K562 (cell line): ENCODE measurements around the gene INPP5D. TPM values are rescaled to one million over a fixed set of nuclear protein-coding genes. Genes with fewer than 3 reads are reported as not detected.

Experiments
- ATAC-seq: fragments of 200-7000 bp; cut with Tn5 transposase; 3 replicates; pipeline ENCODE4 v1.9.1; 2020; ENCODE audit warnings: moderate library complexity
- BruUV-seq: library from RNA; stranded (reverse); fragments of 400-500 nt; replicated peaks from 2 replicates; lab custom pipeline; 2021; lab: Mats Ljungman, UMichigan
- CTCF ChIA-PET: fragments of 300-600 bp; formaldehyde crosslinking; extraction: SDS; loops from one replicate; lab custom pipeline; 2021; ENCODE audit warnings: low intra/inter-chr PET ratio; lab: Yijun Ruan, JAX
- POLR2A ChIA-PET: fragments of 300-600, 350-650 bp; sonication (Branson Sonifier 250); formaldehyde crosslinking; extraction: SDS; loops from one replicate; lab custom pipeline; 2021; ENCODE audit warnings: antibody characterized with exemption, inconsistent platforms; lab: Yijun Ruan, JAX
- DNase-seq, 4 experiments: peaks; one replicate each; pipeline versions ENCODE4 v3.0.0 to v3.0.0-alpha.2; 2011 to 2018; ENCODE audit warnings: low spot score in 3 of 4, mixed read lengths in 3 of 4; ENCODE audit errors: extremely low read depth in 1 of 4
- FAIRE-seq: peaks from 2 replicates; lab custom pipeline; 2011; peaks lifted over from hg19 to GRCh38; lab: Jason Lieb, UNC
- H2AFZ ChIP-seq: 2 replicates; pipeline ENCODE4 v1.6.0; 2011; ENCODE audit warnings: low read depth, low read length, control low read depth, inconsistent platforms
- H3K27ac ChIP-seq: fragments of 200-600 bp; 3 replicates; pipeline ENCODE4 v1.8.0; 2011; ENCODE audit warnings: low read depth, mild to moderate bottlenecking, control low read depth, inconsistent platforms, low read length, moderate library complexity, mixed read lengths; ENCODE audit errors: extremely low read depth
- H3K27me3 ChIP-seq, 2 experiments: fragments of 300-600 bp in 1 of 2; 2 replicates in 1 of 2; 3 replicates in 1 of 2; pipeline versions ENCODE4 v1.6.0 to v1.8.0; 2011; ENCODE audit warnings: inconsistent platforms in 2 of 2, low read length in 2 of 2, mild to moderate bottlenecking in 1 of 2, mixed read lengths in 1 of 2, moderate library complexity in 1 of 2; ENCODE audit not compliant: control insufficient read depth in 2 of 2, insufficient read depth in 2 of 2
- H3K36me3 ChIP-seq: fragments of 300-600 bp; 3 replicates; pipeline ENCODE4 v1.8.0; 2011; ENCODE audit warnings: mild to moderate bottlenecking, low read length, inconsistent platforms; ENCODE audit not compliant: control insufficient read depth, insufficient read depth
- H3K4me1 ChIP-seq, 2 experiments: fragments of 200-600 bp in 1 of 2; replicated peaks in 1 of 2; 2 replicates in 1 of 2; 3 replicates in 1 of 2; pipeline versions ENCODE4 v1.5.1 to v1.8.0; 2011; ENCODE audit warnings: inconsistent platforms in 2 of 2, low read length in 2 of 2, mild to moderate bottlenecking in 1 of 2, mixed read lengths in 1 of 2, moderate library complexity in 1 of 2; ENCODE audit not compliant: control insufficient read depth in 2 of 2, insufficient read depth in 2 of 2
- H3K4me2 ChIP-seq: 2 replicates; pipeline ENCODE4 v1.6.1; 2011; ENCODE audit warnings: low read length, control low read depth, inconsistent platforms, mixed read lengths; ENCODE audit not compliant: insufficient read depth
- H3K4me3 ChIP-seq: fragments of 200-600 bp; sonication (generic), shearing (Covaris generic); 2 replicates; pipeline ENCODE4 v1.5.1; 2016; ENCODE audit warnings: control low read depth, inconsistent platforms
- H3K79me2 ChIP-seq: fragments of 200-600 bp; 3 replicates; pipeline ENCODE4 v1.8.0; 2011; ENCODE audit warnings: low read length, inconsistent platforms; ENCODE audit not compliant: control insufficient read depth, insufficient read depth
- H3K9ac ChIP-seq, 2 experiments: 2 replicates each; pipeline versions ENCODE4 v1.6.0 to v1.6.1; 2011; ENCODE audit warnings: low read depth in 2 of 2, low read length in 2 of 2, control low read depth in 1 of 2, inconsistent platforms in 1 of 2, mild to moderate bottlenecking in 1 of 2, mixed read lengths in 1 of 2; ENCODE audit not compliant: insufficient read depth in 1 of 2
- H3K9me1 ChIP-seq: one replicate; pipeline ENCODE4 v1.6.0; 2011; ENCODE audit warnings: inconsistent platforms, mild to moderate bottlenecking, low read length, moderate library complexity; ENCODE audit not compliant: control insufficient read depth, insufficient read depth
- H3K9me3 ChIP-seq: replicated peaks from 2 replicates; pipeline ENCODE4 v1.5.1; 2011; ENCODE audit warnings: low read depth, low read length, inconsistent platforms; ENCODE audit not compliant: control insufficient read depth, insufficient read depth
- H4K20me1 ChIP-seq: replicated peaks from 2 replicates; pipeline ENCODE4 v1.6.1; 2011; ENCODE audit warnings: low read length, inconsistent platforms, mixed read lengths; ENCODE audit not compliant: control insufficient read depth, insufficient read depth
- ARNT ChIP-seq, 2 experiments: fragments of 450-650 bp; IDR thresholded peaks; 2 replicates each; pipeline ENCODE4 v1.6.1; 2016; ENCODE audit warnings: mild to moderate bottlenecking in 1 of 2
- ATF3 ChIP-seq, 2 experiments: fragments of 450-650 bp in 1 of 2; sonication (generic) in 1 of 2; formaldehyde crosslinking in 1 of 2; IDR thresholded peaks in 1 of 2; conservative IDR thresholded peaks in 1 of 2; 2 replicates each; pipeline versions ENCODE4 v1.6.1 to v1.8.1; 2016 to 2023; ENCODE audit warnings: mild to moderate bottlenecking in 2 of 2, moderate library complexity in 2 of 2, inconsistent platforms in 1 of 2, missing genetic modification reagents in 1 of 2
- BHLHE40 ChIP-seq: IDR thresholded peaks from 2 replicates; pipeline ENCODE4 v1.6.1; 2011; ENCODE audit warnings: low read length, improper control_type of control experiment
- BRD9 ChIP-seq: fragments of 450-650 bp; IDR thresholded peaks from 2 replicates; pipeline ENCODE4 v1.6.1; 2018; ENCODE audit warnings: low read depth; ENCODE audit not compliant: partially characterized antibody
- CBX1 ChIP-seq: sonication (generic); IDR thresholded peaks from 2 replicates; pipeline ENCODE4 v1.6.1; 2016; ENCODE audit warnings: antibody characterized with exemption, low read depth, mild to moderate bottlenecking
- EHMT2 ChIP-seq: fragments of 450-650 bp; IDR thresholded peaks from 2 replicates; pipeline ENCODE4 v1.6.1; 2018; ENCODE audit warnings: antibody characterized with exemption
- ELF2 ChIP-seq: fragments of 250-450 bp; sonication (Bioruptor Pico); IDR thresholded peaks from 2 replicates; pipeline ENCODE4 v1.5.0; 2021; ENCODE audit warnings: mild to moderate bottlenecking
- NFE2 ChIP-seq: IDR thresholded peaks from 2 replicates; pipeline ENCODE4 v1.6.1; 2014; ENCODE audit warnings: antibody characterized with exemption, low read depth
- PCBP2 ChIP-seq: fragments of 200-400 bp; formaldehyde crosslinking; IDR thresholded peaks from 2 replicates; pipeline ENCODE4 v1.6.1; 2018; ENCODE audit warnings: low read length, low read depth, mild to moderate bottlenecking, moderate library complexity; ENCODE audit not compliant: poor library complexity, severe bottlenecking
- TOE1 ChIP-seq, 2 experiments: fragments of 450-650 bp in 1 of 2; sonication (generic) in 1 of 2; formaldehyde crosslinking in 1 of 2; IDR thresholded peaks; 2 replicates each; pipeline versions ENCODE4 v1.7.1 to v1.8.0; 2016 to 2022; ENCODE audit warnings: borderline replicate concordance in 2 of 2, mild to moderate bottlenecking in 2 of 2, antibody characterized with exemption in 1 of 2, inconsistent platforms in 1 of 2, low read depth in 1 of 2, missing genetic modification reagents in 1 of 2, moderate library complexity in 1 of 2
- TRIM28 ChIP-seq: fragments of 450-650 bp; IDR thresholded peaks from 2 replicates; pipeline ENCODE4 v1.6.1; 2017
- ZNF511 ChIP-seq: sonication (generic); formaldehyde crosslinking; IDR thresholded peaks from 2 replicates; pipeline ENCODE4 v1.8.0; 2022; ENCODE audit warnings: mild to moderate bottlenecking, missing genetic modification reagents
- ZNF512 ChIP-seq: IDR thresholded peaks from 2 replicates; pipeline ENCODE4 v1.6.1; 2016; ENCODE audit warnings: missing genetic modification characterization, missing compliant biosample characterization
- WGBS: fragments of 100-300 bp; shearing (Covaris generic); methylation state at CpG from one replicate; pipeline ENCODE4 v1.1.6; 2016; ENCODE audit warnings: low coverage, mixed read lengths; ENCODE audit not compliant: insufficient coverage; ENCODE audit errors: missing lambda C conversion rate; 5-methylcytosine and 5-hydroxymethylcytosine counted together
- in situ Hi-C: fragments of 300-500 bp; cut with MboI; formaldehyde crosslinking; loops from 4 replicates; pipeline ENCODE4 v1.15.0; 2018; ENCODE audit warnings: inconsistent platforms, mixed read lengths
- intact Hi-C: fragments of 100-400 bp; cut with micrococcal nuclease; formaldehyde crosslinking; loops from 2 replicates; pipeline ENCODE4 v1.14.2; 2022
- polyA plus RNA-seq, 8 experiments: library from polyadenylated mRNA; depleted of rRNA in 4 of 8; stranded (reverse) in 5 of 8; unstranded in 3 of 8; fragments of >200 nt; fragmentation: Nextera tagmentation in 2 of 8; fragmentation: Illumina TruSeq in 1 of 8; extraction: Ambion mirVana in 2 of 8; extraction: Trizol in 1 of 8; gene quantifications; 2 replicates each; pipeline versions ENCODE4 v1.2.1 to v1.2.3, GENCODE V29; 2011 to 2014; ENCODE audit warnings: inconsistent platforms in 1 of 8, missing spikeins in 1 of 8
- total RNA-seq, 7 experiments: library from RNA; depleted of rRNA in 6 of 7; stranded (reverse); fragments of >200 nt in 6 of 7; fragmentation: Illumina TruSeq in 2 of 7; extraction: Trizol in 2 of 7; gene quantifications; 2 replicates each; pipeline versions ENCODE4 v1.2.1 to v1.2.3, GENCODE V29; 2011 to 2021; ENCODE audit warnings: low replicate concordance in 1 of 7

The INPP5D gene
- total and polyA plus RNA-seq, 9 of the 15 experiments (the other 6 are each of a cell fraction or from before 2014, with no cell fraction given): 0.55 to 6.2 (median 2.2) TPM

GRCh38 chr2:233225230-233226068, 165.3 kb downstream of the INPP5D start:
- H3K27ac ChIP-seq: peak overlapping the region; percentile 50; the same call in 1 of the 3 replicates
- H3K9ac ChIP-seq: peak overlapping the region in 1 of 2 experiments; percentile 43; a peak in 2 of 4 replicates
- no peaks in the 10 kb centered on the region for H3K36me3 ChIP-seq
- ATAC-seq (peak; percentile 62), FAIRE-seq (peak; percentile 84), DNase-seq (peak in 3 of 4 experiments; percentile 23 to 57 (median 37))
- ChIA-PET POLR2A (interaction anchor here (1.4 to 3.0 kb wide), 2 partner anchors 11 to 18 kb away, joined by 4 to 11 read pairs; no protein-coding TSS in a partner anchor), CTCF (no interaction called here)
- no peaks in the 10 kb centered on the region for H4K20me1 ChIP-seq
- in situ Hi-C loops: no loop called here
- H3K79me2 ChIP-seq: no peaks in the 10 kb centered on the region
- H3K4me1 ChIP-seq: peaks cover 14 to 30% of the 10 kb centered on the region in 2 experiments; a peak in 4 of 5 replicates
- H3K4me2 ChIP-seq: peak overlapping the region; percentile 47
- H3K4me3 ChIP-seq: no peak overlapping the region
- WGBS: 43% methylated on average over 4 of the region's 5 CpGs
- H3K9me3 ChIP-seq: no peaks in the 10 kb centered on the region; the same call in 1 of the 2 replicates
- intact Hi-C loops: no loop called here
- H3K9me1 ChIP-seq: no peaks in the 10 kb centered on the region
- H2AFZ ChIP-seq: peak overlapping the region; percentile 80
- no peaks in the 10 kb centered on the region for H3K27me3 ChIP-seq
- BruUV-seq: no TSS peak
- TF ChIP-seq TRIM28 (peak; percentile 80), CBX1 (0 out of 2 replicates have a peak, but pooled peaks have one; percentile 25), ZNF511 (CRISPR knock-in tag) (no peak), ZNF512 (tag) (peak; percentile 81), NFE2 (peak; percentile 93), BHLHE40 (no peak), TOE1 (IDR thresholded peaks at IDR 0.05; ENCODE audit: borderline replicate concordance) (0 out of 2 replicates have a peak, but pooled peaks have one; percentile 42), TOE1 (CRISPR knock-in tag; IDR thresholded peaks at IDR 0.05; ENCODE audit: borderline replicate concordance, low read depth) (no peak), BRD9 (no peak), ELF2 (CRISPR knock-in tag) (no peak), EHMT2 (peak; percentile 76), PCBP2 (no peak), ARNT (IDR thresholded peaks at IDR 0.05) (peak in 1 of 2 experiments; percentile 63; a peak in 1 of 4 replicates), ATF3 (IDR thresholded peaks at IDR 0.05) (peak; percentile 44), ATF3 (CRISPR knock-in tag; conservative IDR thresholded peaks at IDR 0.05) (no peak)
